Measurements from ENCODE around the gene AAK1.

- TF ChIP-seq CTCF (IDR thresholded peaks at IDR 0.05; ENCODE audit: extremely low read depth in 1 of 2, insufficient read depth in 1 of 2, low read depth in 1 of 2, low read length in 2 of 2) (no peak), POLR2AphosphoS5 (IDR thresholded peaks at IDR 0.05; ENCODE audit: insufficient read depth, low read depth, low read length) (no peak), POLR2A (IDR thresholded peaks at IDR 0.05; ENCODE audit: low read depth, low read length) (no peak), EZH2 (IDR thresholded peaks at IDR 0.05; ENCODE audit: borderline replicate concordance, low read depth, low read length, severe bottlenecking) (no peak), GATA2 (IDR thresholded peaks at IDR 0.05; ENCODE audit: insufficient read depth, insufficient read length, low read depth, low read length) (no peak)
- TF ChIP-seq, protein P1, sequence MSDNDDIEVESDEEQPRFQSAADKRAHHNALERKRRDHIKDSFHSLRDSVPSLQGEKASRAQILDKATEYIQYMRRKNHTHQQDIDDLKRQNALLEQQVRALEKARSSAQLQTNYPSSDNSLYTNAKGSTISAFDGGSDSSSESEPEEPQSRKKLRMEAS (IDR thresholded peaks at IDR 0.05; ENCODE audit: insufficient read depth, insufficient read length), result no peak
Measured at GRCh38 chr2:69570474-69570873, 73.1 kb downstream of the AAK1 start.

Measured in endothelial cell of umbilical vein (primary cell).